NCI-H1436 (cell line): Measurements from ENCODE around the gene LZTFL1.
"Not testable (repeated sequence)": the region's sequence is repeated elsewhere in the genome, so short reads cannot be mapped to it uniquely, and the experiment has no call there.

Experiments used
- DNase-seq: peaks from one replicate; lab custom pipeline; 2025; lab: John Stamatoyannopoulos, UW

Gene LZTFL1

DNA sequence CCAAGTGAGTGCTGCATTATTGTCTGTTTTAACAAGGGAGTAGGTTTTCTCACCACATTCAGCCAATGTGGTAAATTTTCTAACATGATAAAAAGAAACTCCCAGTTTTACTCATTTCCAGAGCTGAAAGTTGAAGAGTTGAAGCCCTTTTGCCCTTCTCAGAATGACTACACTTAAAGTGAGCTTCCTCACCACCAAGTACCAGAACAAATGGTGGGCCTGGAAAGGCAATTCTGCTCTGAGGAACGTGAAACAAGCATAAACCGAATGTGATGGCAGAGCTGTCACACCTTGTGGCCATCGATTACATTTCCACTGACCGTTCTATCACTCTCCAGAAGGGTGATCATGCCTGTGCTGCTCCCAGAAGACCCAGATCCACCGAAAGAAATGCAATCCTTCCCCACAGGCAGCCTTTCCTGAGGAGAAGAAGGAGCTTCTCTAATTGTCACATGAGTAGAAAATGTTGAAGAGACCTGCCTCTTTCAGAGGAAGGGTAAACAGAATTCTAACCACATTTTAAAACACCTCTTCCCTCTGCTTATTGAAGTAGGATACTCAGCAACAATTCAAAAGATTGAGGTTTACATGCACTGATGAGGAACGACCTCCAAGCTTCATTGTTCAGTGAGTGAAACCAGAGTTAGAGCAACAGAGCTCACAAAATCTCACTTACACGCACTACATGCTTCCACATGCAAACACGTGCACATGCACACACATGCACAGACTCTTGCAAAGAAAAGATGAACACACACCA is 23.0 kb upstream of the LZTFL1 start:
- no peak for DNase-seq

DNA sequence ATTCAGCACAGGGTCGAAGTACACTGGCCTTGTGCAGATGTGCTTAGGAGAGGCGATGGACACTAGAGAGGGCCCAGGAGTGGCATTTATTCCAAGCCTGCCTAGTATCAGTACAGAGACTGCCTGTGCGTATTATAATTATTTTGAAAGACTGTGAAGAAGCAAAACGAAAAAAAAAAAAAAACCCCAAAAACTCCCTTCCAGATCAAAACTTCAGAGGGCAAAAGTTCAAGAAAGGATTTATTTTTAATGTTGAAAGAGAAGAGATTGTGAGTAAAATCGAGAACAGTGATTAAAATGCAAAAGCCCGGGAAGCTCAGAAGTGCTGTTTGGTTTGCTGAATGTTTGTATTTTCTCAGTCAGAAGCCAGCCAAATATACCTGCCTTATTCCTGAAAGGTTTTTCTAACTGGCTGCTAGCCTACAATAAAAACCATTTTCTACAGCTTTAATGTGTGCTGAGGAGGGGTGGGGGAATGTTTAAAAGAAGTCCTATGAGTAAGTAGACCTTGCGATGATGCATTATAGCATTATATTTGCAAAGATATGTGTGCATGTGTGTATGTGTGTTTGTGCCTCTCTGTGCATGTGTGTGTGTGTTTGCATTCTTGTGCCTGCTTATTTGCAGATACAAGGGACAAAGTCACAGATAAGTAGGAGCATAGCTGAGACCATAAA is 19.3 kb upstream of the LZTFL1 start:
- DNase-seq: no peak

- no peak for DNase-seq
Observed at GRCh38 chr3:45860481-45860880, 18.6 kb upstream of the LZTFL1 start.

DNA sequence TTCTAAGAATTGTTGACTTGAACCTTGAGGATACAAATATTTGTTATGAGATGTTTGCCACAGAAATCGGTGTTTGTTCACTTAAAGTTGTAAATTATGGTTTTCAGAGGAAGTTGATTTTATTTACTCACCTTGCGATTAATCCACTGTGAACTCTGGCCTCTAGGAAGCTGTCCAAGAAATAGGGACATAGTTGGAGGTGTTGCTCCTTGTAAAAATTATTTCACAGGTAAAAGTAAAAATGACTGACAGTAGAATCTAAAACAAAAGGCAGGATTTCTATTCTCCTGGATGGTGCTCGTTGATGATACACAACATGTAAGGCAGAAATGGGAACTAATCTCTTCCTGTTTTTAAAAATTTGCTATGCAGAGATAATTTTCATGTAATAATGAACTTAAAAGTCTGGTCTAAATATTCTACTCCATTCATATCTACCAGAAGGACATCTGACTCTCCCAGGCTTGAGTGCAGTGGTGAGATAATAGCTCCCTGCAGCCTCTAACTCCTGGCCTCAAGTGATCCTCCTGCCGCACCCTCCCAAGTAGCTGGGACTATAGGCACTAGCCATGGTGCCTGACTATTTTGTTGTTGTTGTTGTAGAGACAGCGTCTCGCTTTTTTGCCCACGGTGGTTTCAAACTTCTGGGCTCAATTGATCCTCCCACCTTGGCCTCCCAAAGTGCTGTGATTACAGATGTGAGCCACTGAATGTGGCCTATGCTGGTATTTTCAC is 17.1 kb upstream of the LZTFL1 start:
- no peak for DNase-seq

DNA sequence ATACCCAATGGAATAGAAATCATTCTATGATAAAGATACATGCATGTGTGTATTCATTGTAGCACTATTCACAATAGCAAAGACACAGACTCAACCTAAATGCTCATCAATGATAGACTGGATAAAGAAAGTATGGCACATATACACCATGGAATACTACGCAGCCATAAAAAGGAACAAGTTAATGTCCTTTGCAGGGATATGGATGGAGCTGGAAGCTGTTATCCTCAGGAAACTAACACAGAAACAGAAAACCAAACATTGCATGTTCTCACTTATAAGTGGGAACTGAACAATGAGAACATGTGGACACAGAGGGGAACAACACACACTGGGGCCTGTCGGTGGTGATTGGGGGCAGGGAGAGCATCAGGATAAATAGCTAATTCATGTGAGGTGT is 15.1 kb upstream of the LZTFL1 start:
- not testable (repeated sequence) for DNase-seq

DNA sequence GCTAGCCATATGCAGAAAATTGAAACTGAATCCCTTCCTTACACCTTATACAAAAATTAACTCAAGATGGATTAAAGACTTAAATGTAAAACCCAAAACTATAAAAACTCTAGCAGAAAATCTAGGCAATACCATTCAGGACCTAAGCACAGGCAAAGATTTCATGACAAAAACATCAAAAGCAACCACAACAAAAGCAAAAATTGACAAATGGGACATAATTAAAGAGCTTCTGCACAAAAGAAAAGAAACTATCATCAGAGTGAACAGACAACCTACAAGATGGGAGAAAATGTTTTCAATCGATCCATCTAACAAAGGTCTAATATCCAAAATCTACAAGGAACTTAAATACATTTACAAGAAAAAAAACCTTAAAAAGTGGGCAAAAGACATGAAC is 14.4 kb upstream of the LZTFL1 start:
- not testable (repeated sequence) for DNase-seq

- DNase-seq: no peak
Observed at GRCh38 chr3:45852828-45853227, 10.9 kb upstream of the LZTFL1 start.

DNA sequence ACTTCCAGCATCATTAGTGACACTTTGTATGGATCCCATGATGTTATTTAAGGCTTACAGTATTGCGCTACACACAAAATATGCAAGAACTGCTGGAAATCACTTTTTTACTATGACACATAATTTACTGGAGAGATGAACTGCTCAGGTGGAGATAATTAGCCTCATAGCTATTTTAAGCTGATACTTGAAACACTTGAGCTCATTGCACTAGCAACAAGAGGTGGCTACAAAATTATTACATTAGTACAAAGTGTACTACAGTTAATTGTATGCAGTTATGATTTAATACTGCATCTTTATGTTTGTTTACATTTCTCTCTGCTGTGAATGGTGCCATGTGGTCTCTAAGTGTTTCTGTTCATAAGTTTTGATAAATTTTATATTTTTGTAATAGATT is 6.5 kb upstream of the LZTFL1 start:
- no peak for DNase-seq

DNA sequence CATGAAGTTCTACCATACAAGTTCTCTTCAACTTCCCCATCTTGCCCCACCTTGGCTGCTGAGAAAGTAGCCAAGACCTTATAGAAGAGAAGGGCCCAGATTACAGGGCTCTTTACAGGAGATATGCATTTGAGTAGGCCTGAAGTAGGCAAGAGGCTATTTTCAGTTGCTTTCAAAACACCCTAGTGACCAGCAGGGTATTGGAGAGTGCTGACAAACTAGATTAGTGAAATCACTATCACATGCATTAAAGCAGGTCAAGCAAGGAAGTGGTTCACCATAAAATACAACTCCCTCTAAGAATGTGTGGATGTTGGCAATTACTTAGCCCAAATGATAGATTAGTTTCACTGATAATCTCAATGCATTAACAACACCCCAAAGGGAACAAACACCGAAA is 2.7 kb upstream of the LZTFL1 start:
- DNase-seq: no peak

DNA sequence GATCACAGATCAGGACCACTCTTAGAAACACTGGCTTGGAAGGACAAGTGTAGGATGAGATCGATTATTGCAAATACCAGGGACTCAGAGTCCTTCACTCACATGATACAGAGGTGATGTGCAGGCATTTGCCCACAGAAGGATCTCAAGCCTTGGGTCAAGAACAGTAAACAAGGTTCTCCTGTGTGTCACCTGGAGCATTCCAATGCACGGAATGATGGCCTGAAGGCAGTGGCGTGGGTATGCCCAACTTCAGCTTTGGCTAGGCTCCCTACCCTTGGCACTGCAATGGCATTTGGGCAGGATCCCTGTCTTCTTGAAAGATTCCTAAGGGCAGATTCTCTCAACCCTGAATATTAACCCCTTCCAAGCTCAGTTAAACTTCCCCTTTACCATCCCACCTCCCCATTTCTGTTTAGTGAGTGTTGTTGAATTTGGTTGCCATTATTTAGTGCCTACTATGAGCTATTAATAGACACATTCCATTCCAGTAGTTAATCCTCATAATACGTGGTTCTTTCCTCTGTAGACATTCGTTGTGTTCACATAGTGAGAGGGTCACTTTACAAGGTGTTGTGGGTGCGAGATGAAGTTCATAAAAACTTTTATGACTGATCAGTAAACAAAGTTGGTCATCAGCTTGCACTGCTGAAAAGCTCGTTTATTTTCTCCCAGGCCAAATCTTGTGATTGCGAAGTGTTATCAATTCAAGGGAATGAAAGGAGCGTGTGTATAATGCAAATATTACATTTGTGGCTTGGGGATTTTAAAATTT is 1.1 kb upstream of the LZTFL1 start:
- no peak for DNase-seq

DNA sequence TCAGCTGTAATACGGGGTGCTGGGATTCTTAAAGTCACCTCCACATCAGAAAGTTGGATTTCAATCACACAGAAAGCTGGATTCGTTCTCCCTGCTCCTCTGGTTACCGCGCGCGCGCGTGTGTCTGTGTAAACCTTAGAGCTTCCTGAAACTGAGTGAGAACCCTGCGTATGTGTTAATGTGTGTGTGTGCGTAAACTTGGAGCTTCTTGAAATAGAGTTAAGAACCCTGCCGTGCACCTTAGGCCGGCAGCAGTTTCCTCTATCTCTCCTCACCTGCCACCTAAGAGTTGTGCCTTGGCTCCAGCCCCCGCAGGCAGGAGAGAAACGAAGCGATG is 531 bp downstream of the LZTFL1 start:
- no peak for DNase-seq

- no peak for DNase-seq
Observed at GRCh38 chr3:45838466-45838865, 3.5 kb downstream of the LZTFL1 start.

- no peak for DNase-seq
Observed at GRCh38 chr3:45832699-45833098, 9.2 kb downstream of the LZTFL1 start.

- DNase-seq: no peak
Observed at GRCh38 chr3:45830121-45830520, 11.8 kb downstream of the LZTFL1 start.

- DNase-seq: no peak
Observed at GRCh38 chr3:45826908-45827307, 15.0 kb downstream of the LZTFL1 start.

DNA sequence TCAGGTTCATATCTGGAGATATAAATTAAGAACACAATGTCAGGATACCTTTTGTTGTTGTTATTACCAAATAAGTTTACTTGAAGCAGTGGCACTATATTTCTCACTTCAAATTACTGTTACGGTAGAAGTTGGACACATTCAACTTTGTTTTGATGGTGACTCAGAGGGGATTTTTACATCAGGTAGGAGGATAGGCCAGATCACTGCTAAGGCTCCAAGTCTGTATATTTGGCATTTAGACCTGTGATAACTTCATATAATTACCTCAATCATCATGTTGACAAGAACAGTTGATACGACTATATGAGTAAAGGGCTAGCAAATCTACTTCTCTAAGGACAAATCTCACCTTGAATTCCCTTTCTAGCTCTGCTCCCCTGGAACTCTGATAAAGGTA is 15.6 kb downstream of the LZTFL1 start:
- DNase-seq: no peak

- DNase-seq: no peak
Observed at GRCh38 chr3:45821127-45821526, 20.8 kb downstream of the LZTFL1 start.

- no peak for DNase-seq
Observed at GRCh38 chr3:45819543-45819942, 22.4 kb downstream of the LZTFL1 start.

GRCh38 chr3:45817831-45818522 is 23.9 kb downstream of the LZTFL1 start:
- DNase-seq: peak; percentile 18

DNA sequence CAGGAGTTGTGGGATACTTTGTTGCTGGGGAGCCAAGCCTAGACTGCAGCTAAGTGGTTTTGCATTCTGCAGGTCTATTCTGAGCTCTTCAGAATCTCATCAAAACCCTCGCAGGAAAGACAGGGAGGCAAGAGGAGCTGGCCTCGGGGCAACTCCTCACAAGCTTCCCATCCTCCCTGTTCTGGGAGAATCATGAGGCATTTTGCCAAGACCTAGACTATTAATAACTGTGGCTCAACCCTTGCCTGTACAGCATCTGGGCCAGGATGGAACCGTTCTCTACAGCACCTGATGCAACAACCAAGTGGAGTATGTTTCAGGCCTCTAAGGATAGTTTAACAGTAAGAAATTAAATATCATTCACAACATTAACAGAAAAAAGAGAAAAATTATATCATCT is 25.4 kb downstream of the LZTFL1 start:
- DNase-seq: no peak

GRCh38 chr3:45814322-45814721 is 27.6 kb downstream of the LZTFL1 start:
- DNase-seq: no peak
